Parathyroid adenoma (tissue), 2 donors: ENCODE results near the gene XYLT2.
A peak's percentile ranks its signal among the peaks of the same experiment; 100 is the strongest.
"Not testable (repeated sequence)": the region's sequence is repeated elsewhere in the genome, so short reads cannot be mapped to it uniquely, and the experiment has no call there.

Experiments
- H2AFZ ChIP-seq: fragments of 300-600 bp; sonication (generic); one replicate; pipeline ENCODE4 v1.7.0; 2017; ENCODE audit warnings: antibody characterized with exemption, mild to moderate bottlenecking
- H3K27ac ChIP-seq: fragments of 300-600 bp; sonication (generic); one replicate; pipeline ENCODE4 v1.7.0; 2017
- H3K27me3 ChIP-seq: fragments of 300-600 bp; sonication (generic); one replicate; pipeline ENCODE4 v1.7.0; 2017; ENCODE audit warnings: low read length; ENCODE audit not compliant: control insufficient read depth, insufficient read depth
- H3K36me3 ChIP-seq: fragments of 300-600 bp; sonication (generic); one replicate; pipeline ENCODE4 v1.7.0; 2017; ENCODE audit warnings: low read length; ENCODE audit not compliant: control insufficient read depth, insufficient read depth
- H3K4me1 ChIP-seq: fragments of 300-600 bp; sonication (generic); one replicate; pipeline ENCODE4 v1.7.0; 2017; ENCODE audit warnings: control low read depth
- H3K4me2 ChIP-seq: fragments of 300-600 bp; sonication (generic); one replicate; pipeline ENCODE4 v1.7.0; 2017; ENCODE audit warnings: low read length
- H3K4me3 ChIP-seq: fragments of 300-600 bp; sonication (generic); one replicate; pipeline ENCODE4 v1.7.0; 2017; ENCODE audit warnings: low read depth, low read length
- H3K79me2 ChIP-seq: fragments of 300-600 bp; sonication (generic); one replicate; pipeline ENCODE4 v1.7.0; 2017; ENCODE audit warnings: control low read depth
- H3K9ac ChIP-seq: fragments of 300-600 bp; sonication (generic); one replicate; pipeline ENCODE4 v1.7.0; 2017; ENCODE audit warnings: mild to moderate bottlenecking
- H3K9me3 ChIP-seq: fragments of 300-600 bp; sonication (generic); one replicate; pipeline ENCODE4 v1.7.0; 2017; ENCODE audit warnings: low read length; ENCODE audit not compliant: control insufficient read depth
- TF ChIP-seq, protein P1 (sequence below): fragments of 300-600 bp; sonication (generic); IDR thresholded peaks from one replicate; pipeline ENCODE4 v1.7.0; 2017; ENCODE audit warnings: antibody characterized with exemption, mild to moderate bottlenecking
- donor health status: primary hyperparathyroidism.

XYLT2 gene

DNA sequence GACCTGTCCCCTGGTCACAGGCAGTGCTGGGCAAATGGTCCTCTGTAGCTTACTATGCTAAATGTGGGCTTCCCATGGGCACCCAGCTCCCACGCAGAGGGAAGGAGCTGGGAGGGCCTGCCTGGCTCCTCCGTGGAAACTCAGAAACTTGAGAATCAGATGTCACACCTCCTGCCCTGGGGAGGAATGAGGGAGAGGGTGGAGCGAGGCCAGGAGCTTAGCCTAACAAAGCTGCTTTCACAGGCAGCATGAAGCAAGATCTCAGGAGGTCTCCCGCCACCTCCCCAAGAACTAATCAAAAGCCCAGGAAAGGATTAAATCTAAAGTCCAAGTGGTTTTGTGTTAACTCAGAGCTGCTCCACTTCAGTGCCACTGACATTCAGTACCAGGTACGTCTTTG lies 33.6 kb upstream of the XYLT2 start:
- TF ChIP-seq, protein P1, sequence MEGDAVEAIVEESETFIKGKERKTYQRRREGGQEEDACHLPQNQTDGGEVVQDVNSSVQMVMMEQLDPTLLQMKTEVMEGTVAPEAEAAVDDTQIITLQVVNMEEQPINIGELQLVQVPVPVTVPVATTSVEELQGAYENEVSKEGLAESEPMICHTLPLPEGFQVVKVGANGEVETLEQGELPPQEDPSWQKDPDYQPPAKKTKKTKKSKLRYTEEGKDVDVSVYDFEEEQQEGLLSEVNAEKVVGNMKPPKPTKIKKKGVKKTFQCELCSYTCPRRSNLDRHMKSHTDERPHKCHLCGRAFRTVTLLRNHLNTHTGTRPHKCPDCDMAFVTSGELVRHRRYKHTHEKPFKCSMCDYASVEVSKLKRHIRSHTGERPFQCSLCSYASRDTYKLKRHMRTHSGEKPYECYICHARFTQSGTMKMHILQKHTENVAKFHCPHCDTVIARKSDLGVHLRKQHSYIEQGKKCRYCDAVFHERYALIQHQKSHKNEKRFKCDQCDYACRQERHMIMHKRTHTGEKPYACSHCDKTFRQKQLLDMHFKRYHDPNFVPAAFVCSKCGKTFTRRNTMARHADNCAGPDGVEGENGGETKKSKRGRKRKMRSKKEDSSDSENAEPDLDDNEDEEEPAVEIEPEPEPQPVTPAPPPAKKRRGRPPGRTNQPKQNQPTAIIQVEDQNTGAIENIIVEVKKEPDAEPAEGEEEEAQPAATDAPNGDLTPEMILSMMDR: no peak
- no peaks in the 10 kb centered on the region for H3K27me3 ChIP-seq
- no peak overlapping the region for H3K9ac ChIP-seq
- no peaks in the 10 kb centered on the region for H3K36me3 ChIP-seq
- H3K9me3 ChIP-seq: no peaks in the 10 kb centered on the region
- no peak overlapping the region for H3K4me3 ChIP-seq
- H2AFZ ChIP-seq: peak overlapping the region; percentile 56
- H3K79me2 ChIP-seq: no peaks in the 10 kb centered on the region
- H3K4me2 ChIP-seq: no peak overlapping the region
- H3K4me1 ChIP-seq: no peaks in the 10 kb centered on the region
- no peak overlapping the region for H3K27ac ChIP-seq

DNA sequence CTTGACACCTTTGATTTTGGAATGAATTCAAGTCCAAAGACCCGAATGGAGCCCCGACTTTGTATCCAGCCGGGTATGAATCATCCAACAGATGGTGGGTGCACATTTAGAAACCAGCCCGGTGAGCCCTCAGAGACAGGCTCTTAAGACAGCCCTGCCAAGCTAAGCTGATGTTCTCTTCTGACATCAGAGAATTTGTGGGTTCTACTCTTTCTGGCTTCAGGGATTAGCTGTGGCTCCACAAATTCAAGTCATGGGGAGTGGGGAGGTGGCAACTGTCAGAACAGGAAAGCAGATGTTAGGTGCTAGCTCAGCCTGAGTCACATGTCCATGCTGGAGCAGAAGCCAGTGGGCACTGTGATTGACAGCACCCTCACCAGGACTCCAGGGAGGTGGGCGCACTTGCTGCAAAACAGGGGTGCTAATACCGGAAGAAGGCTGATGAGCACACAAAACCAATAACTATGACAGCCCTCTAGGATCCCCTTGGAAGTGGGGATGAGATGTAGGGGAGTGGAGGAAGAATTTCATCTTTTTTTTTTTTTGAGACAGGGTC lies 31.4 kb upstream of the XYLT2 start:
- Histone ChIP-seq H3K36me3 (no peaks in the 10 kb centered on the region), H3K27me3 (no peaks in the 10 kb centered on the region), H3K4me1 (no peaks in the 10 kb centered on the region), H3K9me3 (no peaks in the 10 kb centered on the region), H2AFZ (no peak overlapping the region), H3K9ac (no peak overlapping the region), H3K4me3 (no peak overlapping the region), H3K4me2 (no peak overlapping the region), H3K27ac (no peak overlapping the region), H3K79me2 (no peaks in the 10 kb centered on the region)
- TF ChIP-seq, protein P1: no peak

DNA sequence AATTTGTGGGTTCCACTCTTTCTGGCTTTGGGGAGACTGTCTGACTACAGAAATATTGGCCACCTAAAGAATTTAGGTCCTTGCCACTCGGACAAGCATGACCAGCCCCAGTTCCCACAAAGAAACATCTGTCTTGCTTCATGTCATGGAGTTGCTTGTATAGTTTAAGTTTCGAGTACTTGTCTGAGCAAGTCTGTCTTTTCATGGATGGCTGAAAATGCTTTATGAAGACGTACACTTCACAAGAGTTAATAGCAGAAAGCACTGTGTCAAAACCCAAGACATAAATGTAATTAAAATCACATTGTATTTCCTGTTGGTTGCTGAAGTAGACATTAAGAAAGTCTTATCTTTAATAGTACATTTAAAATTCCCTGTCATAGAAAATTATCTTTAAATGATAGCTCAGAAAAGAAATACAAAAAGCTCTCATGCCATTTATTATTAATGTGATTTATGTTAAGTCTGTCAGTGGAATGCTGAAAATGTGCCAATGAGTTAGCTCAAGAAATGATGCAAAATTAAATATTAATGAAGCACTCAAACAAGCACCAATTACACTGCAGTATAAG lies 29.8 kb upstream of the XYLT2 start:
- Histone ChIP-seq H3K9me3 (no peaks in the 10 kb centered on the region), H3K9ac (no peak overlapping the region), H3K4me3 (no peak overlapping the region), H2AFZ (no peak overlapping the region), H3K79me2 (no peaks in the 10 kb centered on the region), H3K4me2 (no peak overlapping the region), H3K27me3 (no peaks in the 10 kb centered on the region), H3K27ac (no peak overlapping the region), H3K36me3 (no peaks in the 10 kb centered on the region), H3K4me1 (no peaks in the 10 kb centered on the region)
- TF ChIP-seq, protein P1: no peak

DNA sequence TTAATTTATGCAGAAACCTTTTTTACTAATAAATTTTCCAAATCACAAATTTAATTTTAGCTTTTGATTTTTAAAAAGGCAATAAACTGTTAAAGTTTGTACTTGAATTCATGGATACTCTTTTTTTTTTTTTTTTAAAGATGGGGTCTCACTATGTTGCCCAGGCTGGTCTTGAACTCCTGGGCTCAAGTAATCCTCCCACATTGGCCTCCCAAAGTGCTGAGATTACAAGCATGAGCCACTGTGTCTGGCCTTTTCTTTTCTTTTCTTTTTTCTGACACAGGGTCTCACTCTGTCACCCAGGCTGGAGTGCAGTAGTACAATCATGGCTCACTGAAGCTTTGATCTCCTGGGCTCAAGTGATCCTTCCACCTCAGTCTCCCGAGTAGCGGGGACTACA lies 29.3 kb upstream of the XYLT2 start:
- H3K79me2 ChIP-seq, H3K9ac ChIP-seq, H3K4me3 ChIP-seq, H2AFZ ChIP-seq, H3K36me3 ChIP-seq, H3K27me3 ChIP-seq, H3K27ac ChIP-seq, H3K9me3 ChIP-seq, H3K4me2 ChIP-seq, H3K4me1 ChIP-seq: not testable (repeated sequence)

DNA sequence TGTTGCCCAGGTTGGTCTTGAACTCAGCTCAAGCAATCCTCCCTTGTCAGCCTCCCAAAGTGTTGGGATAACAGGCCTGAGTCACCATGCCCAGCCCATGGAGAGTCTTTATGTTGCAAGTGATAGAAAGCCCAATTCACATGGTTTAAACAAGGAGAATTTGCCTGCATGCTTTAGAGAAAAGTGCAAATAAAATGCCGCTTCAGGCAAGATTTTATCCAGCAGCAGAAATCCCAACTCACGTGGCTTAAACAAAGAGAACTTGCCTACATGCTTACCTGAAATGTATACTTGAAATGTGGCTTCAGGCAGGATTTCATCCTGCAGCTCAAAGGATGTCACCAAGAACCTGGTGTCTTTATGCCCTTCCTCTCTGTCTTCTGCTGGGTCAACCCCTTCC lies 28.8 kb upstream of the XYLT2 start:
- H3K27me3 ChIP-seq: no peaks in the 10 kb centered on the region
- H3K4me3 ChIP-seq: no peak overlapping the region

More for the DNA sequence above, 28.8 kb upstream of the XYLT2 start:
- no peak overlapping the region for H3K27ac ChIP-seq
- no peaks in the 10 kb centered on the region for H3K79me2 ChIP-seq
- no peaks in the 10 kb centered on the region for H3K4me1 ChIP-seq
- TF ChIP-seq, protein P1: no peak
- H3K4me2 ChIP-seq: no peak overlapping the region
- H3K9ac ChIP-seq: no peak overlapping the region
- H3K36me3 ChIP-seq: no peaks in the 10 kb centered on the region
- no peak overlapping the region for H2AFZ ChIP-seq
- H3K9me3 ChIP-seq: no peaks in the 10 kb centered on the region
